SK-MEL-5 (cell line): ENCODE measurements around the gene PIM3. TPM values are rescaled to one million over a fixed set of nuclear protein-coding genes. Genes with fewer than 3 reads are reported as not detected.
"Not testable (repeated sequence)": the region's sequence is repeated elsewhere in the genome, so short reads cannot be mapped to it uniquely, and the experiment has no call there.

ENCODE experiments used
- DNase-seq: peaks from one replicate; pipeline ENCODE4 v3.0.0-alpha.2; 2016; ENCODE audit warnings: low read depth, low spot score
- in situ Hi-C: cut with HindIII; loops from 2 replicates; pipeline ENCODE4 v1.10.0; 2016; ENCODE audit warnings: low sequenced_read_pairs, high pct_unique_total_duplicates, low pct_unique_long_range_greater_than_20kb
- total RNA-seq: library from RNA; depleted of rRNA; stranded (reverse); fragments of >200 nt; shearing (Covaris generic); gene quantifications from 2 replicates; pipeline ENCODE4 v1.2.3, GENCODE V29; 2014

The PIM3 gene
- total RNA-seq, 1 experiment from 2014 or later: 120 TPM

- in situ Hi-C loops: no loop called here
- peak; percentile 57 for DNase-seq
These were observed 10.9 kb downstream of the PIM3 start for GRCh38 chr22:49971232-49972162.

GRCh38 chr22:49972163-49973017, 11.8 kb downstream of the PIM3 start:
- DNase-seq: no peak

GRCh38 chr22:49973018-49973961, 12.7 kb downstream of the PIM3 start:
- DNase-seq: no peak
- in situ Hi-C loops: no loop called here

More at GRCh38 chr22:49972163-49973017, 11.8 kb downstream of the PIM3 start:
- in situ Hi-C loops: no loop called here

GRCh38 chr22:49975543-49976389, 15.2 kb downstream of the PIM3 start:
- in situ Hi-C loops: no loop called here
- DNase-seq: no peak

- in situ Hi-C loops: no loop called here
- DNase-seq: no peak
These were observed 16.0 kb downstream of the PIM3 start for GRCh38 chr22:49976439-49977175.

GRCh38 chr22:49977578-49977977, 17.0 kb downstream of the PIM3 start:
- in situ Hi-C loops: no loop called here
- DNase-seq: no peak

- peak; percentile 84 for DNase-seq
- in situ Hi-C loops: no loop called here
These were observed 19.2 kb downstream of the PIM3 start for GRCh38 chr22:49979587-49980264.

GRCh38 chr22:49981799-49982198, 21.2 kb downstream of the PIM3 start:
- DNase-seq, in situ Hi-C loops: not testable (repeated sequence)

GRCh38 chr22:49983148-49984042, 22.8 kb downstream of the PIM3 start:
- DNase-seq: no peak
- in situ Hi-C loops: no loop called here

- no peak for DNase-seq
- in situ Hi-C loops: no loop called here
These were observed 25.8 kb downstream of the PIM3 start for GRCh38 chr22:49986325-49986724.

GRCh38 chr22:49989826-49990225, 29.3 kb downstream of the PIM3 start:
- DNase-seq, in situ Hi-C loops: not testable (repeated sequence)

- DNase-seq: no peak
- in situ Hi-C loops: no loop called here
These were observed 30.6 kb downstream of the PIM3 start for GRCh38 chr22:49991167-49991566.

GRCh38 chr22:49991907-49992533, 31.4 kb downstream of the PIM3 start:
- in situ Hi-C loops: no loop called here
- no peak for DNase-seq

GRCh38 chr22:49992921-49993648, 32.5 kb downstream of the PIM3 start:
- peak; percentile 71 for DNase-seq
- in situ Hi-C loops: no loop called here
